Measurements from ENCODE around the gene COMMD1.

DNA sequence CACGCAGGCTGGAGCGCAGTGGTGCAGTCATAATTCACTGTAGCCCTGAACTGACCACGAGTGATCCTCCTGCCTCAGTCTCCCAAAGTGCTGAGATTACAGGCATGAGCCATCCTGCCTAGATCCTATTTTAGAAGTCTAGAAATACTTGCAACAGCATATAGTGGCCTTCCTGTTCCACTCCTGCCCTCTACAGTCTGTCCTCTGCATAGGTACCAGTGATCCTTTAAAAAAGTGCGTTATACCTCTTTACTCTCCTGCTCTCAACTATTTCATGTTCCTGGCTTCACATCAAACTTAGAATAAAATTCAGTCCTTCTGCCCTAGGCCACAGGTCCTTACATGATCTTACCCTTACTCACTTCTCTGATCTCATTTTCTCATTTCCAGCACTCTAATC is 6.0 kb downstream of the COMMD1 start:
- TF ChIP-seq BACH2 (CRISPR knock-in tag; IDR thresholded peaks at IDR 0.05; ENCODE audit: borderline replicate concordance) (no peak), ZNF565 (CRISPR knock-in tag; conservative IDR thresholded peaks at IDR 0.05; ENCODE audit: low read depth) (no peak), ARNTL (CRISPR knock-in tag; IDR thresholded peaks at IDR 0.05; ENCODE audit: borderline replicate concordance, low read depth) (no peak), ZFP30 (CRISPR knock-in tag; IDR thresholded peaks at IDR 0.05) (no peak), ZFP3 (CRISPR knock-in tag; IDR thresholded peaks at IDR 0.05) (no peak), RARB (CRISPR knock-in tag; IDR thresholded peaks at IDR 0.05) (no peak), POU6F1 (CRISPR knock-in tag; IDR thresholded peaks at IDR 0.05; ENCODE audit: borderline replicate concordance, low read depth) (no peak), ZNF70 (CRISPR knock-in tag; IDR thresholded peaks at IDR 0.05) (no peak), CSRNP3 (CRISPR knock-in tag; IDR thresholded peaks at IDR 0.05) (no peak), ISL1 (CRISPR knock-in tag; IDR thresholded peaks at IDR 0.05) (no peak), OSR1 (CRISPR knock-in tag; IDR thresholded peaks at IDR 0.05) (no peak), SNAI2 (CRISPR knock-in tag; IDR thresholded peaks at IDR 0.05) (no peak), ZNF8 (CRISPR knock-in tag; IDR thresholded peaks at IDR 0.05) (no peak), PPARA (CRISPR knock-in tag; IDR thresholded peaks at IDR 0.05; ENCODE audit: borderline replicate concordance) (no peak)

Data from SK-N-SH treated with all-trans-retinoic acid at 6 μM for 48 hours (cell line).